Renal pelvis (tissue), 4 donors: Measurements from ENCODE around the gene GRIN2D. TPM values are rescaled to one million over a fixed set of nuclear protein-coding genes. Genes with fewer than 3 reads are reported as not detected.

Experiments
- DNase-seq: peaks from one replicate; pipeline ENCODE4 v3.0.0-alpha.2; 2013
- polyA plus RNA-seq, 3 donors: library from polyadenylated mRNA; unstranded; fragments of 120-200 nt; gene quantifications; one replicate each; pipeline ENCODE4 v1.2.1, GENCODE V29; 2013; ENCODE audit not compliant: insufficient read length in 3 of 3

The GRIN2D gene
- polyA plus RNA-seq, 3 donors = 0.52 to 0.83 (median 0.71) TPM

- no peak for DNase-seq
Measured at GRCh38 chr19:48441360-48442050, 48.0 kb downstream of the GRIN2D start.

GRCh38 chr19:48442116-48443035, 48.9 kb downstream of the GRIN2D start:
- no peak for DNase-seq

GRCh38 chr19:48443256-48443655, 49.8 kb downstream of the GRIN2D start:
- DNase-seq = no peak

Other genes with a start within 250 kb of the GRIN2D start
- gene LIG1, start 223.3 kb upstream of the GRIN2D start, polyA plus RNA-seq = 10 to 100 TPM; 72.0 to 77.7 (median 73.7) TPM
- 10 to 100 TPM; 11.4 to 13.7 (median 13.6) TPM for gene ZSWIM9, start 223.0 kb upstream of the GRIN2D start, polyA plus RNA-seq
- gene CARD8, start 137.8 kb upstream of the GRIN2D start, polyA plus RNA-seq = 10 to 100 TPM; 52.5 to 62.7 (median 59.6) TPM
- 1 to 10 TPM; 6.7 to 6.9 (median 6.8) TPM for gene ZNF114, start 123.6 kb upstream of the GRIN2D start, polyA plus RNA-seq
- 10 to 100 TPM; 61.0 to 85.5 (median 67.3) TPM for gene EMP3, start 68.1 kb upstream of the GRIN2D start, polyA plus RNA-seq
- 10 to 100 TPM; 13.5 to 15.7 (median 15.1) TPM for gene TMEM143, start 29.7 kb upstream of the GRIN2D start, polyA plus RNA-seq
- under 1 TPM; 0.67 to 0.88 (median 0.79) TPM for gene SYNGR4, start 29.3 kb upstream of the GRIN2D start, polyA plus RNA-seq
- gene KDELR1, start 2.1 kb upstream of the GRIN2D start, polyA plus RNA-seq = 100 to 1,000 TPM; 230 to 248 (median 245) TPM
- gene GRWD1, start 52.3 kb downstream of the GRIN2D start, polyA plus RNA-seq = 10 to 100 TPM; 29.1 to 31.9 (median 31.6) TPM
- gene KCNJ14, start 61.9 kb downstream of the GRIN2D start, polyA plus RNA-seq = 1 to 10 TPM in 2 of 3 donors, under 1 TPM in 1; 0.61 to 1.0 (median 1.0) TPM
- gene CYTH2, start 75.7 kb downstream of the GRIN2D start, polyA plus RNA-seq = 100 to 1,000 TPM in 2 of 3 donors, 10 to 100 TPM in 1; 88.1 to 115 (median 110) TPM
- 1 to 10 TPM; 3.5 to 3.7 (median 3.7) TPM for gene LMTK3, start 118.2 kb downstream of the GRIN2D start, polyA plus RNA-seq
- gene SULT2B1, start 158.5 kb downstream of the GRIN2D start, polyA plus RNA-seq = under 1 TPM; 0.43 to 0.81 (median 0.43) TPM
- gene SPACA4, start 213.1 kb downstream of the GRIN2D start, polyA plus RNA-seq = under 1 TPM in 2 of 3 donors, not detected in 1; 0.23 to 0.24 TPM
- 1 to 10 TPM; 1.9 to 2.0 (median 1.9) TPM for gene FAM83E, start 221.4 kb downstream of the GRIN2D start, polyA plus RNA-seq
- 1,000 to 10,000 TPM; 1,186 to 1,447 (median 1,300) TPM for gene RPL18, start 225.5 kb downstream of the GRIN2D start, polyA plus RNA-seq
- gene SPHK2, start 225.8 kb downstream of the GRIN2D start, polyA plus RNA-seq = 10 to 100 TPM; 30.2 to 35.2 (median 33.2) TPM
- gene DBP, start 243.7 kb downstream of the GRIN2D start, polyA plus RNA-seq = 10 to 100 TPM; 13.8 to 15.4 (median 14.6) TPM